ENCODE data around the gene DMTF1. TPM values are rescaled to one million over a fixed set of nuclear protein-coding genes. Genes with fewer than 3 reads are reported as not detected.

Gene DMTF1
- total and polyA plus RNA-seq, 2 donors (not counting 1 experiment from before 2014, with no cell fraction given): 139 to 235 TPM

GRCh38 chr7:87105401-87105800 lies 46.9 kb upstream of the DMTF1 start:
- no peak overlapping the region for H3K4me3 Mint-ChIP-seq
- ChIA-PET CTCF (no interaction called here), POLR2A (interaction anchor here (0.6 kb wide), 1 partner anchor 85 kb away, joined by 4 read pairs; no protein-coding TSS in a partner anchor)
- Histone ChIP-seq H3K9me3 (ENCODE audit: control extremely low read depth in 1 of 3, control insufficient read depth in 2 of 3, insufficient read depth in 1 of 3, low read length in 2 of 3) (no peaks in the 10 kb centered on the region), H3K9ac (ENCODE audit: low read length) (no peak overlapping the region), H3K79me2 (ENCODE audit: control insufficient read depth, insufficient read depth, low read length) (no peaks in the 10 kb centered on the region), H3K4me3 (ENCODE audit: control extremely low read depth in 1 of 5, extremely low read depth in 1 of 5, insufficient read depth in 1 of 5, low read depth in 2 of 5, low read length in 4 of 5) (no peak overlapping the region), H3K36me3 (replicated peaks in 1 of 2; ENCODE audit: control extremely low read depth in 1 of 2, control insufficient read depth in 1 of 2, extremely low read depth in 1 of 2, insufficient read depth in 2 of 2, low read length in 1 of 2) (no peaks in the 10 kb centered on the region), H3K27ac (ENCODE audit: low read length in 2 of 2) (no peak overlapping the region), H3K27me3 (replicated peaks in 1 of 4; ENCODE audit: control extremely low read depth in 1 of 4, control insufficient read depth in 3 of 4, insufficient read depth in 4 of 4, low read length in 3 of 4) (peaks cover 0 to 5% (median 2%) of the 10 kb centered on the region in 4 experiments), H2AFZ (ENCODE audit: insufficient read depth, low read depth, low read length, poor library complexity, severe bottlenecking) (no peak overlapping the region), H3K4me1 (ENCODE audit: control insufficient read depth in 2 of 2, insufficient read depth in 2 of 2, low read length in 2 of 2) (no peaks in the 10 kb centered on the region), H4K20me1 (ENCODE audit: control insufficient read depth, insufficient read depth, low read length, poor library complexity, severe bottlenecking) (no peaks in the 10 kb centered on the region), H3K4me2 (replicated peaks; ENCODE audit: low read depth, low read length, poor library complexity, severe bottlenecking) (no peak overlapping the region)
- TF ChIP-seq CTCF (IDR thresholded peaks at IDR 0.05) (no peak), EZH2 (IDR thresholded peaks at IDR 0.05; ENCODE audit: borderline replicate concordance, insufficient read depth, low read depth, low read length, poor library complexity, severe bottlenecking) (no peak)
- ATAC-seq (ENCODE audit: low read depth) (no peak), DNase-seq (no peak)
- H3K9me3 Mint-ChIP-seq (ENCODE audit: insufficient read depth): no peaks in the 10 kb centered on the region
- H3K27ac Mint-ChIP-seq: no peak overlapping the region
- no CpG with 5 or more reads among the region's 1 CpG for WGBS (ENCODE audit: insufficient coverage)
- intact Hi-C loops (cut with micrococcal nuclease): no loop called here
- peaks cover 33% of the 10 kb centered on the region for H3K27me3 Mint-ChIP-seq
- no peaks in the 10 kb centered on the region for H3K4me1 Mint-ChIP-seq

GRCh38 chr7:87106974-87107612 lies 45.2 kb upstream of the DMTF1 start:
- H3K9me3 Mint-ChIP-seq (ENCODE audit: insufficient read depth): no peaks in the 10 kb centered on the region

More at GRCh38 chr7:87106974-87107612, 45.2 kb upstream of the DMTF1 start:
- WGBS (ENCODE audit: insufficient coverage): 63% methylated on average over 2 of the region's 4 CpGs
- H3K27ac Mint-ChIP-seq: no peak overlapping the region
- H4K20me1 ChIP-seq (ENCODE audit: control insufficient read depth, insufficient read depth, low read length, poor library complexity, severe bottlenecking): no peaks in the 10 kb centered on the region
- H3K9me3 ChIP-seq (ENCODE audit: control extremely low read depth in 1 of 3, control insufficient read depth in 2 of 3, insufficient read depth in 1 of 3, low read length in 2 of 3): no peaks in the 10 kb centered on the region
- peaks cover 33% of the 10 kb centered on the region for H3K27me3 Mint-ChIP-seq
- no peaks in the 10 kb centered on the region for H3K4me1 Mint-ChIP-seq
- no peak overlapping the region for H3K9ac ChIP-seq (ENCODE audit: low read length)
- no peak overlapping the region for H3K4me3 ChIP-seq (ENCODE audit: control extremely low read depth in 1 of 5, extremely low read depth in 1 of 5, insufficient read depth in 1 of 5, low read depth in 2 of 5, low read length in 4 of 5)
- H3K79me2 ChIP-seq (ENCODE audit: control insufficient read depth, insufficient read depth, low read length): no peaks in the 10 kb centered on the region
- ATAC-seq (ENCODE audit: low read depth) (no peak), DNase-seq (no peak)
- H2AFZ ChIP-seq (ENCODE audit: insufficient read depth, low read depth, low read length, poor library complexity, severe bottlenecking): no peak overlapping the region
- H3K36me3 ChIP-seq (replicated peaks in 1 of 2; ENCODE audit: control extremely low read depth in 1 of 2, control insufficient read depth in 1 of 2, extremely low read depth in 1 of 2, insufficient read depth in 2 of 2, low read length in 1 of 2): no peaks in the 10 kb centered on the region
- no peak overlapping the region for H3K27ac ChIP-seq (ENCODE audit: low read length in 2 of 2)
- H3K27me3 ChIP-seq (replicated peaks in 1 of 4; ENCODE audit: control extremely low read depth in 1 of 4, control insufficient read depth in 3 of 4, insufficient read depth in 4 of 4, low read length in 3 of 4): peaks cover 0 to 5% (median 2%) of the 10 kb centered on the region in 4 experiments
- intact Hi-C loops (cut with micrococcal nuclease): no loop called here
- H3K4me1 ChIP-seq (ENCODE audit: control insufficient read depth in 2 of 2, insufficient read depth in 2 of 2, low read length in 2 of 2): no peaks in the 10 kb centered on the region
- TF ChIP-seq EZH2 (IDR thresholded peaks at IDR 0.05; ENCODE audit: borderline replicate concordance, insufficient read depth, low read depth, low read length, poor library complexity, severe bottlenecking) (no peak), CTCF (IDR thresholded peaks at IDR 0.05) (no peak)
- ChIA-PET POLR2A (no interaction called here), CTCF (no interaction called here)
- H3K4me2 ChIP-seq (replicated peaks; ENCODE audit: low read depth, low read length, poor library complexity, severe bottlenecking): no peak overlapping the region
- H3K4me3 Mint-ChIP-seq: no peak overlapping the region
